GM19397 (cell line): ENCODE results near the gene FPGS.
"Not testable (repeated sequence)": the region's sequence is repeated elsewhere in the genome, so short reads cannot be mapped to it uniquely, and the experiment has no call there.

Experiments
- ATAC-seq: cut with Tn5 transposase; IDR thresholded peaks from one replicate; pipeline ENCODE4 v1.9.1; 2021; ENCODE audit warnings: mild to moderate bottlenecking, moderate library complexity; ENCODE audit not compliant: unreplicated experiment

FPGS gene

DNA sequence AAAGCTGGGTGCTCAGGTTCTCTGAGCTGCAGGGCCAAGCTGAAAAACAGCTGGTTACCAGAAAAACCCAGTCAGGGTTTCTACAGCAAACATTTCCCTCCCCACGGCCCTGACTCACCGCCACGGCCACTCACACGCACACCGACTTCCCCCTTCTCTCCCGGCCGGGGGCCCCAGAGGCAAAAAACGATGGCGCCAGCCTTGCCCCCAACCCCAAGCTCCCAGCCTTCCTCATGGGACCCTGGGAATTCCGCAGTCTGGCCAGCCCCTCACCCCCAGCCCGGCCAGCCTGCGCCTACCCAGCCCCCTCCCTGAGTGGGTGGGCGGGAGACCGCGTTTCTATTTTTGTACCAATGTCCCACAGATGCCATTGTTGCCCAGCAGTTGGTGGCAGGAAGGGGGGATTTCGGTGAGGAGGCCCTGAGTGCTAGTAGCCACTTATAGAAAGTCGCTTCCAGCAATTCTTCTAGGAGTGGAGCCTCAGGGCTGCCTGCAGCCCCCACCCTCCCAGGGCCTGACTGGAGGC is 33.4 kb downstream of the FPGS start:
- ATAC-seq = no peak

GRCh38 chr9:127836561-127836960 is 33.9 kb downstream of the FPGS start:
- ATAC-seq = not testable (repeated sequence)

GRCh38 chr9:127837346-127837745 is 34.7 kb downstream of the FPGS start:
- ATAC-seq = no peak

- no peak for ATAC-seq
Measured at GRCh38 chr9:127838375-127839078, 35.8 kb downstream of the FPGS start.

GRCh38 chr9:127841087-127841835 is 38.6 kb downstream of the FPGS start:
- no peak for ATAC-seq

GRCh38 chr9:127844821-127845359 is 42.2 kb downstream of the FPGS start:
- ATAC-seq = no peak

DNA sequence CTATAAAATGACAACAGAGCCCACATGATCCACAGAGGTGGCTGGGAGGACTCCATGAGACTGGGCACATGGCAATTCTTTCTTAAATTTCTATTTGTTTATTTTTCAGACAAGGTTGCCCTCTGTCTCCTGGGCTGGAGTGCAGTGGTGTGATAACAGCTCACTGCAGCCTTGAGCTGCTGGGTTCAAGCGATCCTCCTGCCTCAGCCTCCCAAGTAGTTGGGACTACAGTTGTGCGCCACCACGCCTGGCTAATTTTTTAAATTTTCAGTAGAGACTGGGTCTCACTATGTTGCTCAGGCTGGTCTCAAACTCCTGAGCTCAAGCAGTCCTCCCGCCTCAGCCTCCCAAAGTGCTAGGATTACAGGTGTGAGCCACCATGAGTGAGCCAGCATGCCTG is 42.9 kb downstream of the FPGS start:
- not testable (repeated sequence) for ATAC-seq

DNA sequence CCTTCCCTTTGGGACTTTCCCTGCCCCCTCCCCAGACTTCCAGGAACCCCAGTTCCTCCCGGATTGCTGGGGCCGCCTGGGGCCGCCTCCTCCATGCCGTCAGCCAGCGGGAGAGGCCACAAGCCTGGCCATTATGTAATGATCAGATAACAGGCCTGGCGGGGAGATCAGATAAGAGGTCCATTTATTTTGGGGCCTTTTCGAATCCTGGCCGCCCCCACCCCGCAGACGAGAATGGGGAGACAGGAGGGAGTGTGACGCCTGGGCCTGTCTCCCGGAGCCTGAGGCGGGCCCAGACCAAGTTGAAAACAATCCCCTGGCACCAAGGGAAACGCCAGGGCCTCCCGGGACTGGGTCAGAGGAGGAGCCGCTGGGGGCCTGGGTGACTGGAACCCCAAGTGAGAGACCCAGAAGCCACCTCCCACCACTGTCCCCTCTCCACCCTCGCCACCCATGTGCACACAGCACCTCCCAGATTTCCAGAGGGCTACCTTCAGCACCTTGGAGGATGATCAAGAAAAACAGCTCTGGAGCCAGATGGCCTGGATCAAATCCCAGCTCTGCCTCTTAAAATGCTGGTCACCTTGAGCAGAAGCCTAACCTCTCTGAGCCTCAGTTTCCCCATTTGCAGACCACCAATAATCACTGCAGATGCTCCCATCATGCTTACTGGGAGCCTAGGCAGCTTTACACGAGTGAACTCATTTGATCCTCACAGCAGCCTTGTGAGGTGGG is 43.9 kb downstream of the FPGS start:
- ATAC-seq = no peak

DNA sequence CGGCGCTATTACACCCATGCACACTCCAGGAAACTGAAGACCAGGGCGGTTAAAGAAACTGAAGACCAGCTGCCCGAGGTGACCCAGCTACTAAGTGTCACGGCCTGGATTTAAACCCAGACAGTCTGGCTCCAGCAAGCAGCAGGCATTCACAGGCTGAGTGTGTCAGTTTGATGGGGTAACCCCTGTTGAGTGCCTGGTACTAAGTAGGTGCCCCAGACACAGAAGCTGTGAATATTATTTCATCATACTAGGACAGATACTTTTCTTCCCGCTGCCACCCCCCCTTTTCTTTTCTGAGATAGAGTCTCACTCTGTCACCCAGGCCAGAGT is 44.5 kb downstream of the FPGS start:
- no peak for ATAC-seq

DNA sequence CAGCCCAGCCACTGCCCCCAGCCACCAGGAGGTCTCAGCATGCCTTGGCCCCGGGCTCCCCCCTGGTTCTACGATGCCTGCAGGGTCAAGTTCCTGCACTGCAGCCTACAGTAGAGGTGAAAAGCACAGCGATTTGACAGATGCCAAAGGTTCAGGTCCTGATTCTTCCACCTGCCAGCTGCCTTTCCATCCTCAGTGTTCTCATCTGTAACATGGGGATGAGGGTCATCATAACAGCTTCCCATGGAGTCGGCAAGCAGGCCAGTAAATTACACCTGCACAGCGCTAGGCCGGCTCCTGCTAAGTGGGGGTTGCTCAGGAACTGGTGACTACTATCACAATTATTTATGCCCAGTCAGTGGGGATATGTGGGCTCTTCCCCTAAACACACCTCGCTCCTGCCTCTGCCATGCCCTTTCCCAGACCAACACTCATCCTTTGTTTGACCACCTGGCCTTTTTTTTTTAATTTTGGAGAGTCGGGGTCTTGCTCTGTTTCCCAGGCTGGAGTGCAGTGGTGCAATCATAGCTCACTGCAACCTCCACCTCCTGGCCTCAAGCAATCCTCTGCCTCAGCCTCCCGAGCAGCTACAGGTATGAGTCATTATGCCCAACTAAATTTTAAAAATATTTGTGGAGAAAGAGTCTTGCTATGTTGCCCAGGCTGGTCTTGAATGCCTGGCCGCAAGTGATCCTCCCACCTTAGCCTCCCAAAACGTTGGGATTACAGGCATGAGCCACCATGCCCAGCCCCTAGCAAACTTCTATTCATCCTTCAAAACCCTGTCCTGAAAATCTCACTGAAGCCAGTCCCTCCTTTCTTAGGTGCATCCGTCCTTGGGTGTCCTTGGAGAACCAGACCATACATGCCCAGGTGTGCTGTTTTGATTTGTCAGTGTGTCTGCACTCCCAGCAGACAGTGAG is 45.4 kb downstream of the FPGS start:
- ATAC-seq = no peak

GRCh38 chr9:127848756-127849504 is 46.2 kb downstream of the FPGS start:
- no peak for ATAC-seq

GRCh38 chr9:127850286-127850830 is 47.7 kb downstream of the FPGS start:
- no peak for ATAC-seq

DNA sequence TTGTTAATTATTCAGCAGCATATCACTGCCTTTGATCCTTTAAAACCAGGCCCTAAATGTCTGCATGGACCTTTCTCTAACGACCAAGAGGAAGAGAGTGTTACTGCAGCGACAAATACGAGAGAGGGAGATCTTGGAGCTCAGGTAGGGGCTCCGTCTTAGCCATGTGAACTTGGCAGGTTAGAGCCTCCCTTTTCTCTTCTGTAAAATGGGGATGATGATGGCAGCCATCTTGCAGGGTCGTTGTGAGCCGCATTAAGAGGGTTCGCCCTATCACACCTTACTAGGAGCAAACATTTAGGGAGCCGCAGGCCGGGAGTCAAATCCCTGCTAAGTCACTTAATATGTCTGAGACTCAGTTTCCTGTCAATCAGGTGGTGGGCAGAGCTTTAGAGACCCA is 50.1 kb downstream of the FPGS start:
- ATAC-seq = no peak

- ATAC-seq = no peak
Measured at GRCh38 chr9:127853312-127854183, 50.9 kb downstream of the FPGS start.

DNA sequence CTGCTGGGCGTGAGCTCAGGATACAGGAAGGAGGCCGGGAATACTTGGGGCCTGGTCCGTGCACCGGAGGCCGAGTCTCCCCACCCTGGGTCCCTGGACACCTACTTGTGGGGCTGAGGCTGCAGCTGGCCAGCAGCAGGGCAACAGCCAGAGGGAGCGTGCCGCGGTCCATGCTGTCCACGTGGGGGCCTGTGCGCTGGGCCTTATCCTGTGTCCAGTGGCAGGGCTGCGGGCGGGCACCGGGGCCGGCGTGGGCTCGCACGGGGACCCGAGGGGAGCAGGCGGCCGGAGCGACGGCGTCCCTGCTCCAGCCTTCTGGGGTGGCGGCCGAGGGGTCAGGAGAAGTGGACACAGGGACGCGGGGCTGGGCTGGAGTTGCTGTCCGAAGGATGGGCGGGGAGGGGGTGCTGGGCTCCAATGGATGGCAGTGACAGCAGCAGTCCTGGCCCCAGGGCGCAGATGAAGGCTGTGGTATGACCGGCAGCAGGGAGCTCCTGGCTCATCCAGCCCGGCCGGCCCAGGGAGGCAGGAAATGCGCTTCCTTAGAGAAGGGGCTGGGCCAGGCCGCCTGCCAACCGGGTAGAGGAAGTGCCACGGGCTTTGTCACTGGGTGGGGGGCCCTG is 51.6 kb downstream of the FPGS start, which contains the start of gene ENG:
Gene ENG, minus strand, starts transcription at position 475 of the 623 bp plus-strand sequence. Its CDS starts 303 bp downstream, at position 172.
- no peak for ATAC-seq

GRCh38 chr9:127854960-127855359 is 52.3 kb downstream of the FPGS start:
- no peak for ATAC-seq

DNA sequence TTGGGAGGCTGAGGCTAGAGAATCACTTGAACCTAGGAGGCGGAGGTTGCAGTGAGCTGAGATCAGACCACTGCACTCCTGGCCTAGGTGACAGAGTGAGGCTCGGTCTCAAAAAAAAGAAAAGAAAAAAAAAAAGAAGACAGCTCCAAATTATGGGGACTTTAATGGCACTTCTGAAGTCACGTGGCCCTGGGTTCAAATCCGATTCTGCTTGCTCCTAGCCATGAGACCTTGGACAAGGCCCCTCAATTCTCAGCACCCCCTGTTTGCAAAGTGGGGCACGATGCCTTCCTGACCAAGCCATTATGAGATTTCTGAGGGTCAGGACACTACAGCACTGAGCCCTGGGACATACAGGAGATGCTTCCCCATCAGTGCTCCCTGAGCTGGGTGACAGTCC is 52.8 kb downstream of the FPGS start:
- ATAC-seq = no peak
